Measurements from ENCODE around the gene ADAM20. TPM values are rescaled to one million over a fixed set of nuclear protein-coding genes. Genes with fewer than 3 reads are reported as not detected.
A peak's percentile ranks its signal among the peaks of the same experiment; 100 is the strongest.

The ADAM20 gene
- total and polyA plus RNA-seq, 4 donors: 0.01 to 2.6 (median 0.17) TPM

- 60% methylated on average over 2 of the region's 2 CpGs for WGBS
- Histone ChIP-seq H3K36me3 (ENCODE audit: control insufficient read depth in 4 of 4, insufficient read depth in 3 of 4, low read depth in 1 of 4, low read length in 3 of 4) (peaks cover 1 to 24% (median 13%) of the 10 kb centered on the region in 4 donors), H3K27me3 (ENCODE audit: control insufficient read depth in 4 of 4, insufficient read depth in 4 of 4, low read length in 3 of 4) (no peaks in the 10 kb centered on the region), H3K9ac (ENCODE audit: low read depth in 1 of 2, low read length in 2 of 2) (no peak overlapping the region), H3K4me3 (ENCODE audit: low read depth in 1 of 3, low read length in 3 of 3) (no peak overlapping the region), H3K4me1 (ENCODE audit: control insufficient read depth in 4 of 4, insufficient read depth in 4 of 4, low read length in 3 of 4) (no peaks in the 10 kb centered on the region), H3K27ac (ENCODE audit: low read depth in 1 of 2, low read length in 2 of 2) (no peak overlapping the region), H3K9me3 (ENCODE audit: control insufficient read depth in 4 of 4, low read length in 3 of 4) (no peaks in the 10 kb centered on the region)
- no peak for DNase-seq (ENCODE audit: low spot score)
- TF ChIP-seq FOXA2 (IDR thresholded peaks at IDR 0.05): no peak
- TF ChIP-seq NR2F2 (IDR thresholded peaks at IDR 0.05): no peak
- no peak for TF ChIP-seq SP1 (IDR thresholded peaks at IDR 0.05)
- TF ChIP-seq, protein P1, sequence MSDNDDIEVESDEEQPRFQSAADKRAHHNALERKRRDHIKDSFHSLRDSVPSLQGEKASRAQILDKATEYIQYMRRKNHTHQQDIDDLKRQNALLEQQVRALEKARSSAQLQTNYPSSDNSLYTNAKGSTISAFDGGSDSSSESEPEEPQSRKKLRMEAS (IDR thresholded peaks at IDR 0.05): no peak
- TF ChIP-seq EGR1 (IDR thresholded peaks at IDR 0.05; ENCODE audit: low read depth in 2 of 2): no peak
- peak; percentile 75 to 87 for TF ChIP-seq RAD21 (IDR thresholded peaks at IDR 0.05)
- no peak for TF ChIP-seq JUND (IDR thresholded peaks at IDR 0.05)
- TF ChIP-seq, protein P2, sequence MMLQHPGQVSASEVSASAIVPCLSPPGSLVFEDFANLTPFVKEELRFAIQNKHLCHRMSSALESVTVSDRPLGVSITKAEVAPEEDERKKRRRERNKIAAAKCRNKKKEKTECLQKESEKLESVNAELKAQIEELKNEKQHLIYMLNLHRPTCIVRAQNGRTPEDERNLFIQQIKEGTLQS (IDR thresholded peaks at IDR 0.05): no peak
- no peak for TF ChIP-seq RXRA (IDR thresholded peaks at IDR 0.05)
- TF ChIP-seq TAF1 (conservative IDR thresholded peaks at IDR 0.05): no peak
- TF ChIP-seq, protein P3, sequence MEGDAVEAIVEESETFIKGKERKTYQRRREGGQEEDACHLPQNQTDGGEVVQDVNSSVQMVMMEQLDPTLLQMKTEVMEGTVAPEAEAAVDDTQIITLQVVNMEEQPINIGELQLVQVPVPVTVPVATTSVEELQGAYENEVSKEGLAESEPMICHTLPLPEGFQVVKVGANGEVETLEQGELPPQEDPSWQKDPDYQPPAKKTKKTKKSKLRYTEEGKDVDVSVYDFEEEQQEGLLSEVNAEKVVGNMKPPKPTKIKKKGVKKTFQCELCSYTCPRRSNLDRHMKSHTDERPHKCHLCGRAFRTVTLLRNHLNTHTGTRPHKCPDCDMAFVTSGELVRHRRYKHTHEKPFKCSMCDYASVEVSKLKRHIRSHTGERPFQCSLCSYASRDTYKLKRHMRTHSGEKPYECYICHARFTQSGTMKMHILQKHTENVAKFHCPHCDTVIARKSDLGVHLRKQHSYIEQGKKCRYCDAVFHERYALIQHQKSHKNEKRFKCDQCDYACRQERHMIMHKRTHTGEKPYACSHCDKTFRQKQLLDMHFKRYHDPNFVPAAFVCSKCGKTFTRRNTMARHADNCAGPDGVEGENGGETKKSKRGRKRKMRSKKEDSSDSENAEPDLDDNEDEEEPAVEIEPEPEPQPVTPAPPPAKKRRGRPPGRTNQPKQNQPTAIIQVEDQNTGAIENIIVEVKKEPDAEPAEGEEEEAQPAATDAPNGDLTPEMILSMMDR (IDR thresholded peaks at IDR 0.05; ENCODE audit: low read depth, low read length, missing input control): peak; percentile 62
- TF ChIP-seq GABPA (IDR thresholded peaks at IDR 0.05 in 1 of 2, conservative IDR thresholded peaks at IDR 0.05 in 1 of 2): no peak
Observed at GRCh38 chr14:70567791-70568190, 33.0 kb upstream of the ADAM20 start.

DNA sequence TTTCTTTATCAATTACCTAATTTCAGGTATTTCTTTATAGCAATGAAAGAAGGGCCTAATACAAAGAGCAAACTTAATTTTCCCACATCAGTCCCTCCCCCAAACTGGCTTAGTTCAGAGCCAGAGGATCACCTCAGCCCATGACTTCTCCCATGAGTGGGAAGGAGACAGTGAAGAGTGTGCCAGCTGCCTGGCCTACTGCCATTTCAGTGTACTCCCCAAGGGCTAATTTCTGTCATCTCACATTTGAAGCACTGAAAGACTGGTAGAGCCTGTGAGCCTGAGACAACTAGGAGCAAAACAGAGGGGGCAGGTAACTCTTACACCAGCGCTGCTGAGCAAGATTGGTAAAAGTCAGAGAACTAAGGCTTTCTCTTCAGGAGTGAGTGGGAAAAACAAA, 29.1 kb upstream of the ADAM20 start:
- no peaks in the 10 kb centered on the region for H3K27me3 ChIP-seq (ENCODE audit: control insufficient read depth in 4 of 4, insufficient read depth in 4 of 4, low read length in 3 of 4)
- H3K27ac ChIP-seq (ENCODE audit: low read depth in 1 of 2, low read length in 2 of 2): no peak overlapping the region
- no peak overlapping the region for H3K9ac ChIP-seq (ENCODE audit: low read depth in 1 of 2, low read length in 2 of 2)
- peaks cover 0 to 6% (median 0%) of the 10 kb centered on the region in 4 donors for H3K9me3 ChIP-seq (ENCODE audit: control insufficient read depth in 4 of 4, low read length in 3 of 4)
- no peaks in the 10 kb centered on the region for H3K4me1 ChIP-seq (ENCODE audit: control insufficient read depth in 4 of 4, insufficient read depth in 4 of 4, low read length in 3 of 4)
- no peak for DNase-seq (ENCODE audit: low spot score)
- 100% methylated on average over 1 of the region's 1 CpG for WGBS
- peaks cover 1 to 28% (median 22%) of the 10 kb centered on the region in 4 donors for H3K36me3 ChIP-seq (ENCODE audit: control insufficient read depth in 4 of 4, insufficient read depth in 3 of 4, low read depth in 1 of 4, low read length in 3 of 4)
- H3K4me3 ChIP-seq (ENCODE audit: low read depth in 1 of 3, low read length in 3 of 3): no peak overlapping the region
- no peak for TF ChIP-seq FOXA2 (IDR thresholded peaks at IDR 0.05)
- TF ChIP-seq HNF4A (conservative IDR thresholded peaks at IDR 0.05): no peak
- no peak for TF ChIP-seq RAD21 (IDR thresholded peaks at IDR 0.05)

GRCh38 chr14:70563417-70563816, 28.6 kb upstream of the ADAM20 start:
- DNase-seq (ENCODE audit: low spot score): no peak
- H3K27me3 ChIP-seq (ENCODE audit: control insufficient read depth in 4 of 4, insufficient read depth in 4 of 4, low read length in 3 of 4): no peaks in the 10 kb centered on the region
- WGBS: 98% methylated on average over 4 of the region's 4 CpGs
- no peak overlapping the region for H3K9ac ChIP-seq (ENCODE audit: low read depth in 1 of 2, low read length in 2 of 2)
- H3K9me3 ChIP-seq (ENCODE audit: control insufficient read depth in 4 of 4, low read length in 3 of 4): peaks cover 0 to 6% (median 0%) of the 10 kb centered on the region in 4 donors
- H3K36me3 ChIP-seq (ENCODE audit: control insufficient read depth in 4 of 4, insufficient read depth in 3 of 4, low read depth in 1 of 4, low read length in 3 of 4): peaks cover 1 to 28% (median 22%) of the 10 kb centered on the region in 4 donors
- no peaks in the 10 kb centered on the region for H3K4me1 ChIP-seq (ENCODE audit: control insufficient read depth in 4 of 4, insufficient read depth in 4 of 4, low read length in 3 of 4)
- H3K4me3 ChIP-seq (ENCODE audit: low read depth in 1 of 3, low read length in 3 of 3): no peak overlapping the region
- H3K27ac ChIP-seq (ENCODE audit: low read depth in 1 of 2, low read length in 2 of 2): no peak overlapping the region
- TF ChIP-seq YY1 (IDR thresholded peaks at IDR 0.05) (no peak), NR2F2 (IDR thresholded peaks at IDR 0.05) (no peak), RXRA (IDR thresholded peaks at IDR 0.05) (no peak), JUND (IDR thresholded peaks at IDR 0.05) (no peak), REST (IDR thresholded peaks at IDR 0.05) (no peak), RAD21 (IDR thresholded peaks at IDR 0.05) (no peak), FOXA2 (IDR thresholded peaks at IDR 0.05) (no peak), ZBTB33 (IDR thresholded peaks at IDR 0.05) (no peak), FOXA1 (IDR thresholded peaks at IDR 0.05) (no peak), HNF4A (conservative IDR thresholded peaks at IDR 0.05) (no peak), HNF4G (IDR thresholded peaks at IDR 0.05) (no peak), SP1 (IDR thresholded peaks at IDR 0.05) (no peak), EGR1 (IDR thresholded peaks at IDR 0.05; ENCODE audit: low read depth in 2 of 2) (no peak), GABPA (IDR thresholded peaks at IDR 0.05 in 1 of 2, conservative IDR thresholded peaks at IDR 0.05 in 1 of 2) (no peak), TAF1 (conservative IDR thresholded peaks at IDR 0.05) (no peak)
